ENCODE results near the gene EMP1. TPM values are rescaled to one million over a fixed set of nuclear protein-coding genes. Genes with fewer than 3 reads are reported as not detected.
A peak's percentile ranks its signal among the peaks of the same experiment; 100 is the strongest.

The EMP1 gene
- total RNA-seq, 3 donors from 2014 or later: 207 to 759 (median 444) TPM

DNA sequence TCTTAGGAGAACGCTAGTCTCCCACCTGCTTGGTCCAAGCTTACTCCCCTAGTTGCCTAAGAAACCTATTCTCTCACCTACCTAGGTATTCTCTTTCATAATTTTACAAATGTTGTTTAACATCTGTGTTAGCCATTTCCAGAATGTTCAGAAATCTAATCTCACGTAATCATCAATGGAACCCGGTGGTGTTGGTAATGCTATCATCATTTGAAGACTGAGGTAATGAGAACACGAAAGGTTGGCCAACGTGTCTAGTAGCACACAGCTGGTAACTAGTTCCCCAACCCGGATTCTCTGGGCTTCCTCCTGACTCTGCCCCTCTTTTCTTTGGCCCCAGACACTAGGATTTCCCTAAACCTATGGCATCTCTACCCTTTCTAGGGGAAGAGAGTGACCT, 43.8 kb upstream of the EMP1 start:
- no peaks in the 10 kb centered on the region for H3K36me3 ChIP-seq

GRCh38 chr12:13153180-13153579, 43.3 kb upstream of the EMP1 start:
- TF ChIP-seq POLR2A (IDR thresholded peaks at IDR 0.05) (no peak), CTCF (IDR thresholded peaks at IDR 0.05) (no peak), POLR2AphosphoS5 (IDR thresholded peaks at IDR 0.05) (no peak)
- H3K36me3 ChIP-seq: no peaks in the 10 kb centered on the region
- H3K27me3 ChIP-seq: no peaks in the 10 kb centered on the region
- no peak for DNase-seq (ENCODE audit: low spot score in 2 of 2)
- H3K4me1 ChIP-seq: no peaks in the 10 kb centered on the region
- H3K4me3 ChIP-seq: no peak overlapping the region
- no peaks in the 10 kb centered on the region for H3K9me3 ChIP-seq
- peak overlapping the region in 1 of 2 donors; percentile 15 for H3K27ac ChIP-seq
- intact Hi-C loops (cut with DNase I; ENCODE audit: low total_unique reads): no loop called here

More for the DNA sequence above, 43.8 kb upstream of the EMP1 start:
- no peaks in the 10 kb centered on the region for H3K27me3 ChIP-seq
- H3K4me3 ChIP-seq: no peak overlapping the region
- peak overlapping the region in 1 of 2 donors; percentile 74 for H3K27ac ChIP-seq
- TF ChIP-seq CTCF (IDR thresholded peaks at IDR 0.05) (no peak), POLR2A (IDR thresholded peaks at IDR 0.05) (no peak), POLR2AphosphoS5 (IDR thresholded peaks at IDR 0.05) (no peak)
- H3K9me3 ChIP-seq: no peaks in the 10 kb centered on the region
- DNase-seq (ENCODE audit: low spot score in 2 of 2): no peak
- intact Hi-C loops (cut with DNase I; ENCODE audit: low total_unique reads): no loop called here
- H3K4me1 ChIP-seq: no peaks in the 10 kb centered on the region

DNA sequence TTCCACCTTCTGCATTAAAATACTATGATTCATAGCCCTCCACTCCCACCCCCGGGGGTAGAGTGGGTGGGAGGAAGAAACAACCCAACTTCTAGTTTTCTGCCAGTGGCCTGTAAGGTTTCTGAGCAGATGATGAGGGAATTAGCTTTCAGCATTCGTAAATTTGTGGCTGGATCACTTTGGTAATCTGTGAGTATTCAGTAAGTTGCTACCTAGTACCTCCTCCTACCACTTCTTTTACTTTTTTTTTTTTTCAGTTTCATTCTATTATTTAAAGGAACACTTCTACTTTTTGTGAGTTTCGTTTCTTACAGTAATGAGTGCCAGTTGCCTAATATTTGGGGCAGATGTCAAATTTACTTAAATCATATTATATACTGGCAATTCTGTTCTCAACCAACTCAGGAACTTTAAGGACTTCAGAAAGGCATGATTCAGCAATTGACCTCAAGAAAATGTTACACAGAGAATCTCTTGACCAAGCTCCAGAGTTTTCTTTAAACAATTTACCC, 42.4 kb upstream of the EMP1 start:
- peak overlapping the region in 1 of 2 donors; percentile 21 for H3K27ac ChIP-seq
- H3K4me1 ChIP-seq: no peaks in the 10 kb centered on the region
- H3K9me3 ChIP-seq: no peaks in the 10 kb centered on the region
- H3K27me3 ChIP-seq: no peaks in the 10 kb centered on the region
- H3K36me3 ChIP-seq: no peaks in the 10 kb centered on the region
- no peak for TF ChIP-seq POLR2A (IDR thresholded peaks at IDR 0.05)
- no peak for TF ChIP-seq CTCF (IDR thresholded peaks at IDR 0.05)
- no peak for TF ChIP-seq POLR2AphosphoS5 (IDR thresholded peaks at IDR 0.05)
- intact Hi-C loops (cut with DNase I; ENCODE audit: low total_unique reads): no loop called here
- no peak for DNase-seq (ENCODE audit: low spot score in 2 of 2)
- H3K4me3 ChIP-seq: no peak overlapping the region

- H3K4me1 ChIP-seq: no peaks in the 10 kb centered on the region
- no peak for DNase-seq (ENCODE audit: low spot score in 2 of 2)
- no peak for TF ChIP-seq POLR2AphosphoS5 (IDR thresholded peaks at IDR 0.05)
- no peak for TF ChIP-seq POLR2A (IDR thresholded peaks at IDR 0.05)
- TF ChIP-seq CTCF (IDR thresholded peaks at IDR 0.05): no peak
- H3K27me3 ChIP-seq: no peaks in the 10 kb centered on the region
- H3K9me3 ChIP-seq: no peaks in the 10 kb centered on the region
- no peak overlapping the region for H3K27ac ChIP-seq
- intact Hi-C loops (cut with DNase I; ENCODE audit: low total_unique reads): no loop called here
- no peaks in the 10 kb centered on the region for H3K36me3 ChIP-seq
- no peak overlapping the region for H3K4me3 ChIP-seq
These were observed 41.7 kb upstream of the EMP1 start for GRCh38 chr12:13154831-13155230.

- DNase-seq (ENCODE audit: low spot score in 2 of 2): no peak
- TF ChIP-seq CTCF (IDR thresholded peaks at IDR 0.05): no peak
- TF ChIP-seq POLR2A (IDR thresholded peaks at IDR 0.05): no peak
- TF ChIP-seq POLR2AphosphoS5 (IDR thresholded peaks at IDR 0.05): no peak
- no peaks in the 10 kb centered on the region for H3K36me3 ChIP-seq
- no peaks in the 10 kb centered on the region for H3K4me1 ChIP-seq
- H3K4me3 ChIP-seq: no peak overlapping the region
- H3K27me3 ChIP-seq: no peaks in the 10 kb centered on the region
- no peaks in the 10 kb centered on the region for H3K9me3 ChIP-seq
- intact Hi-C loops (cut with DNase I; ENCODE audit: low total_unique reads): no loop called here
- H3K27ac ChIP-seq: no peak overlapping the region
These were observed 40.2 kb upstream of the EMP1 start for GRCh38 chr12:13156277-13156676.
